IMR-90 (cell line): ENCODE measurements around the gene FGF19. TPM values are rescaled to one million over a fixed set of nuclear protein-coding genes. Genes with fewer than 3 reads are reported as not detected.

Experiments
- ATAC-seq: fragments of 200-7000 bp; cut with Tn5 transposase; 2 replicates; pipeline ENCODE4 v1.9.1; 2020; ENCODE audit warnings: low read depth, mild to moderate bottlenecking, moderate library complexity
- BruUV-seq: library from RNA; stranded (reverse); fragments of 400-500 nt; replicated peaks from 2 replicates; lab custom pipeline; 2021; lab: Mats Ljungman, UMichigan
- CTCF ChIA-PET: fragments of 300-600 bp; formaldehyde crosslinking; extraction: SDS; loops from one replicate; lab custom pipeline; 2021; ENCODE audit warnings: antibody characterized with exemption; lab: Yijun Ruan, JAX
- POLR2A ChIA-PET: fragments of 300-600 bp; sonication (Branson Sonifier 250); formaldehyde crosslinking; loops from one replicate; lab custom pipeline; 2022; ENCODE audit warnings: antibody characterized with exemption; ENCODE audit not compliant: unreplicated experiment; lab: Charles Lee
- DNase-seq: peaks from one replicate; pipeline ENCODE4 v3.0.0; 2013
- H2AFZ ChIP-seq: replicated peaks from 2 replicates; pipeline ENCODE3; 2013; ENCODE audit warnings: low read length, mild to moderate bottlenecking; ENCODE audit not compliant: poor library complexity
- H2AK5ac ChIP-seq: 2 replicates; pipeline ENCODE4 v1.6.1; 2013; ENCODE audit warnings: low read depth, low read length, inconsistent platforms
- H2AK9ac ChIP-seq: replicated peaks from 2 replicates; pipeline ENCODE3; 2013; ENCODE audit warnings: mild to moderate bottlenecking, low read depth, low read length, moderate library complexity; ENCODE audit not compliant: poor library complexity
- H2BK120ac ChIP-seq: 2 replicates; pipeline ENCODE4 v1.6.1; 2013; ENCODE audit warnings: low read depth, low read length, inconsistent platforms
- H2BK15ac ChIP-seq: 3 replicates; pipeline ENCODE4 v1.6.1; 2013; ENCODE audit warnings: low read depth, low read length, inconsistent platforms
- H2BK20ac ChIP-seq: 2 replicates; pipeline ENCODE4 v1.6.1; 2013; ENCODE audit warnings: low read depth, mild to moderate bottlenecking, inconsistent platforms, low read length, moderate library complexity
- H2BK5ac ChIP-seq: 2 replicates; pipeline ENCODE4 v1.6.1; 2013; ENCODE audit warnings: mild to moderate bottlenecking, low read depth, low read length, inconsistent platforms; ENCODE audit not compliant: poor library complexity, severe bottlenecking
- H3K14ac ChIP-seq: replicated peaks from 2 replicates; pipeline ENCODE4 v1.6.1; 2013; ENCODE audit warnings: low read depth, low read length, inconsistent platforms
- H3K18ac ChIP-seq: 2 replicates; pipeline ENCODE4 v1.6.1; 2013; ENCODE audit warnings: low read depth, low read length, control low read depth
- H3K23ac ChIP-seq: 2 replicates; pipeline ENCODE4 v1.6.1; 2013; ENCODE audit warnings: low read depth, low read length, inconsistent platforms
- H3K27ac ChIP-seq: 2 replicates; pipeline ENCODE4 v1.5.1; 2013; ENCODE audit warnings: mild to moderate bottlenecking, control low read depth, low read length; ENCODE audit not compliant: insufficient read depth
- H3K27me3 ChIP-seq: 2 replicates; pipeline ENCODE4 v1.6.1; 2013; ENCODE audit warnings: low read length; ENCODE audit not compliant: control insufficient read depth, insufficient read depth
- H3K36me3 ChIP-seq: 2 replicates; pipeline ENCODE4 v1.6.1; 2013; ENCODE audit warnings: low read length, mixed read lengths; ENCODE audit not compliant: control insufficient read depth, insufficient read depth
- H3K4ac ChIP-seq: 2 replicates; pipeline ENCODE4 v1.6.1; 2013; ENCODE audit warnings: low read depth, low read length, inconsistent platforms
- H3K4me1 ChIP-seq: 2 replicates; pipeline ENCODE4 v1.6.1; 2013; ENCODE audit warnings: low read length, mixed read lengths; ENCODE audit not compliant: control insufficient read depth, insufficient read depth
- H3K4me2 ChIP-seq: 2 replicates; pipeline ENCODE4 v1.6.1; 2013; ENCODE audit warnings: low read depth, mild to moderate bottlenecking, control low read depth, low read length, moderate library complexity
- H3K4me3 ChIP-seq: 2 replicates; pipeline ENCODE4 v1.5.1; 2013; ENCODE audit warnings: low read depth, mild to moderate bottlenecking, control low read depth, low read length, moderate library complexity; ENCODE audit not compliant: insufficient read depth
- H3K56ac ChIP-seq: 2 replicates; pipeline ENCODE4 v1.6.1; 2013; ENCODE audit warnings: low read length, inconsistent platforms; ENCODE audit not compliant: insufficient read depth; ENCODE audit errors: extremely low read depth
- H3K79me1 ChIP-seq, 2 experiments: 2 replicates each; pipeline ENCODE4 v1.6.1; 2013; ENCODE audit warnings: low read length in 2 of 2, inconsistent platforms in 1 of 2, low read depth in 1 of 2
- H3K9ac ChIP-seq: 2 replicates; pipeline ENCODE4 v1.6.1; 2013; ENCODE audit warnings: low read depth, low read length, control low read depth
- H3K9me1 ChIP-seq: 2 replicates; pipeline ENCODE4 v1.6.1; 2013; ENCODE audit warnings: low read length, inconsistent platforms; ENCODE audit not compliant: insufficient read depth
- H3K9me3 ChIP-seq: 2 replicates; pipeline ENCODE4 v1.6.1; 2013; ENCODE audit warnings: low read length; ENCODE audit not compliant: control insufficient read depth, insufficient read depth
- H4K20me1 ChIP-seq: 2 replicates; pipeline ENCODE4 v1.6.1; 2013; ENCODE audit warnings: low read length, inconsistent platforms; ENCODE audit not compliant: insufficient read depth
- H4K5ac ChIP-seq: 2 replicates; pipeline ENCODE4 v1.6.1; 2013; ENCODE audit warnings: mild to moderate bottlenecking, low read depth, low read length, control low read depth
- H4K8ac ChIP-seq, 2 experiments: 2 replicates each; pipeline ENCODE4 v1.6.1; 2013; ENCODE audit warnings: low read depth in 2 of 2, low read length in 2 of 2, control low read depth in 1 of 2, inconsistent platforms in 1 of 2
- H4K91ac ChIP-seq: 2 replicates; pipeline ENCODE4 v1.6.1; 2013; ENCODE audit warnings: low read depth, low read length, inconsistent platforms; ENCODE audit not compliant: insufficient read depth
- BHLHE40 ChIP-seq: fragments of 150-350 bp; IDR thresholded peaks from 2 replicates; pipeline ENCODE4 v1.6.1; 2016; ENCODE audit warnings: mild to moderate bottlenecking, low read depth, low read length
- CEBPB ChIP-seq: IDR thresholded peaks from 2 replicates; pipeline ENCODE4 v1.6.1; 2012; ENCODE audit warnings: low read depth, low read length, improper control_type of control experiment
- FOS ChIP-seq: fragments of 150-350 bp; IDR thresholded peaks from 2 replicates; pipeline ENCODE4 v1.6.1; 2016; ENCODE audit warnings: low read depth, low read length
- MAFK ChIP-seq: IDR thresholded peaks from 2 replicates; pipeline ENCODE4 v1.6.1; 2012; ENCODE audit warnings: low read depth, low read length, improper control_type of control experiment
- MAZ ChIP-seq: IDR thresholded peaks from 2 replicates; pipeline ENCODE4 v1.6.1; 2012; ENCODE audit warnings: low read depth, mild to moderate bottlenecking, low read length, improper control_type of control experiment, moderate library complexity, borderline replicate concordance
- NFE2L2 ChIP-seq: fragments of 150-350 bp; IDR thresholded peaks from 2 replicates; pipeline ENCODE4 v1.6.1; 2016; ENCODE audit warnings: low read depth, mild to moderate bottlenecking, low read length
- POLR2A ChIP-seq: IDR thresholded peaks from 2 replicates; pipeline ENCODE4 v1.6.1; 2012; ENCODE audit warnings: mild to moderate bottlenecking, low read depth, low read length
- RAD21 ChIP-seq: IDR thresholded peaks from 2 replicates; pipeline ENCODE4 v1.6.1; 2012; ENCODE audit warnings: low read length, improper control_type of control experiment
- RCOR1 ChIP-seq: IDR thresholded peaks from 2 replicates; pipeline ENCODE4 v1.6.1; 2012; ENCODE audit warnings: mild to moderate bottlenecking, low read length, improper control_type of control experiment; ENCODE audit not compliant: insufficient replicate concordance
- RFX5 ChIP-seq: IDR thresholded peaks from 2 replicates; pipeline ENCODE4 v1.8.0; 2012; ENCODE audit warnings: low read depth, mild to moderate bottlenecking, low read length, moderate library complexity
- USF2 ChIP-seq: fragments of 150-350 bp; IDR thresholded peaks from 2 replicates; pipeline ENCODE4 v1.6.1; 2017; ENCODE audit warnings: mild to moderate bottlenecking, antibody characterized with exemption, low read length, low read depth
- WGBS, 2 experiments: methylation state at CpG; one replicate each; pipeline versions ENCODE4 v1.1.5 to v1.1.7; 2013; ENCODE audit warnings: missing lambda C conversion rate in 2 of 2; ENCODE audit not compliant: insufficient read length in 1 of 2; ENCODE audit errors: extremely low coverage in 2 of 2; 5-methylcytosine and 5-hydroxymethylcytosine counted together
- dilution Hi-C: fragments of 300-500 bp; cut with HindIII; formaldehyde crosslinking; loops from one replicate; pipeline ENCODE4 v1.14.3; 2018; ENCODE audit warnings: low sequenced_read_pairs; ENCODE audit not compliant: unreplicated experiment
- in situ Hi-C: fragments of 300-500 bp; cut with MboI; formaldehyde crosslinking; loops from 3 replicates; pipeline ENCODE4 v1.14.3; 2019; ENCODE audit warnings: low sequenced_read_pairs, inconsistent platforms, mixed read lengths
- intact Hi-C: fragments of 100-400 bp; cut with micrococcal nuclease; formaldehyde crosslinking; loops from 2 replicates; pipeline ENCODE4 v1.10.0; 2022
- polyA plus RNA-seq, 3 experiments: library from polyadenylated mRNA; depleted of rRNA; stranded (reverse); fragments of >200 nt; gene quantifications; 2 replicates each; pipeline ENCODE4 v1.2.3, GENCODE V29; 2012; ENCODE audit warnings: low replicate concordance in 1 of 3
- total RNA-seq: library from RNA; depleted of rRNA; stranded (reverse); fragments of >200 nt; gene quantifications from 2 replicates; pipeline ENCODE4 v1.2.3, GENCODE V29; 2012

FGF19 gene
- total and polyA plus RNA-seq, 2 of the 4 experiments (the other 2 are of a cell fraction): not detected

DNA sequence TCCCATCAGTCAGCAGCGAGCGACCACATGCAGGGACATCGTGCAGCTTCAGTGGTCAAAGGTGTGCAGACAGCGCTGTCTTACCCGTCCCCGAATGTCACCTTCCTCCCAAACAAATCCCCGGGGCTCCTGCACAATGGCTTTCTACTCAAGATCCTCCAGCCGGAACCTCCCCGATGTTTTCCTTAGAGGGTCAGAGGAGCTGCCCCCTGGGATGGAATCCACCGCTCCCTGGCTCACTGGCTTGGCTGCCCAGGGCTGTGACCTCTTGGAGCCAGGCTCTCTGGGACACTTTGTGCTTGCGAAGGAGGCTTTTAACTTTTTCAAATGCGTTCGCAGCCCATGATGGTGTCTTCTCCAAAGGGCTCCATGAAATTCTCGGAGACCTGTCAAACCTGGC lies 17.3 kb upstream of the FGF19 start:
- Histone ChIP-seq H2AK5ac (no peak overlapping the region), H2BK5ac (no peak overlapping the region), H3K56ac (no peak overlapping the region), H3K4ac (no peak overlapping the region), H3K18ac (no peak overlapping the region), H3K9me1 (no peaks in the 10 kb centered on the region), H2BK120ac (no peak overlapping the region), H2AK9ac (no peak overlapping the region), H3K4me2 (no peak overlapping the region), H2BK15ac (no peak overlapping the region), H3K4me1 (no peaks in the 10 kb centered on the region; the same call in 1 of the 2 replicates), H4K91ac (no peak overlapping the region), H3K23ac (no peak overlapping the region), H3K14ac (no peak overlapping the region), H2AFZ (no peak overlapping the region), H4K20me1 (no peaks in the 10 kb centered on the region), H3K9me3 (no peaks in the 10 kb centered on the region), H3K36me3 (no peaks in the 10 kb centered on the region), H4K5ac (no peak overlapping the region), H3K79me1 (no peaks in the 10 kb centered on the region), H3K4me3 (no peak overlapping the region), H2BK20ac (no peak overlapping the region), H3K27me3 (peaks cover 70% of the 10 kb centered on the region), H4K8ac (no peak overlapping the region), H3K9ac (no peak overlapping the region), H3K27ac (no peak overlapping the region)
- WGBS, 2 experiments: 38% methylated on average over 7 of the region's 14 CpGs; no CpG with 5 or more reads in 1 of the 2 experiments
- DNase-seq (no peak), ATAC-seq (no peak)
- POLR2A ChIA-PET: no interaction called here
- no TSS peak for BruUV-seq
- CTCF ChIA-PET: interaction anchor here (1.0 kb wide), 1 partner anchor 475 kb away, joined by 8 read pairs; no protein-coding TSS in a partner anchor
- dilution Hi-C loops (no loop called here), intact Hi-C loops (no loop called here), in situ Hi-C loops (no loop called here)
- TF ChIP-seq FOS (no peak), BHLHE40 (no peak), NFE2L2 (no peak), POLR2A (no peak), MAZ (no peak), MAFK (no peak), CEBPB (no peak), RAD21 (no peak), RFX5 (no peak), RCOR1 (no peak), USF2 (no peak)
